Left lung (tissue), 10 donors: ENCODE measurements around the gene ASB8. TPM values are rescaled to one million over a fixed set of nuclear protein-coding genes. Genes with fewer than 3 reads are reported as not detected.

Experiments
- ATAC-seq: fragments of 200-7000 bp; cut with Tn5 transposase; one replicate; pipeline ENCODE4 v1.9.1; 2020; ENCODE audit warnings: moderate library complexity
- DNase-seq, 4 donors: peaks; one replicate each; pipeline ENCODE4 v3.0.0-alpha.2; 2013 to 2020
- H3K27ac ChIP-seq, 2 donors: fragments of 200-600 bp; sonication (generic) in 1 of 2; one replicate each; pipeline versions ENCODE4 v1.5.0 to v1.8.0; 2020 to 2021
- H3K27me3 ChIP-seq, 2 donors: fragments of 200-600 bp; sonication (generic) in 1 of 2; one replicate each; pipeline versions ENCODE4 v1.5.0 to v1.8.0; 2020 to 2021
- H3K36me3 ChIP-seq, 2 donors: fragments of 200-600 bp; sonication (generic) in 1 of 2; one replicate each; pipeline versions ENCODE4 v1.5.0 to v1.8.0; 2020 to 2021
- H3K4me1 ChIP-seq, 2 donors: fragments of 200-600 bp; one replicate each; pipeline ENCODE4 v1.8.0; 2021
- H3K4me3 ChIP-seq, 2 donors: fragments of 200-600 bp; sonication (generic) in 1 of 2; one replicate each; pipeline versions ENCODE4 v1.5.0 to v1.8.0; 2020 to 2021; ENCODE audit warnings: mild to moderate bottlenecking in 1 of 2
- H3K9me3 ChIP-seq, 2 donors: fragments of 200-600 bp; sonication (generic) in 1 of 2; one replicate each; pipeline versions ENCODE4 v1.5.0 to v1.8.0; 2020 to 2021
- intact Hi-C, 2 donors: fragments of 100-400 bp; cut with DNase I; formaldehyde crosslinking; loops; one replicate each; pipeline versions ENCODE4 v1.11.2 to v1.14.2; 2022
- polyA plus RNA-seq, 6 donors: library from polyadenylated mRNA; unstranded; fragments of 120-200 nt; gene quantifications; one replicate each; pipeline ENCODE4 v1.2.1, GENCODE V29; 2013; ENCODE audit not compliant: insufficient read length in 6 of 6
- total RNA-seq, 2 donors: library from RNA; stranded (reverse); fragmentation: NEBNext Ultra II Directional; extraction: Animal tissue kit (Norgen Biotek cat#: 25700); gene quantifications; one replicate each; pipeline ENCODE4 v1.2.1, GENCODE V29; 2021
- TF ChIP-seq, protein P1 (sequence below), 2 donors: fragments of 200-600 bp; sonication (generic) in 1 of 2; IDR thresholded peaks; one replicate each; pipeline versions ENCODE4 v1.5.0 to v1.8.0; 2021; ENCODE audit warnings: antibody characterized with exemption in 2 of 2
- donor health status: DM: no; HTN: yes; CAD: no.
- donor health status: DM: no; HTN: no; CAD: no.

ASB8 gene
- total and polyA plus RNA-seq, 8 donors = 26.8 to 44.5 (median 36.3) TPM

- H3K27ac ChIP-seq = no peak overlapping the region
- no peaks in the 10 kb centered on the region for H3K9me3 ChIP-seq
- intact Hi-C loops = no loop called here
- TF ChIP-seq, protein P1, sequence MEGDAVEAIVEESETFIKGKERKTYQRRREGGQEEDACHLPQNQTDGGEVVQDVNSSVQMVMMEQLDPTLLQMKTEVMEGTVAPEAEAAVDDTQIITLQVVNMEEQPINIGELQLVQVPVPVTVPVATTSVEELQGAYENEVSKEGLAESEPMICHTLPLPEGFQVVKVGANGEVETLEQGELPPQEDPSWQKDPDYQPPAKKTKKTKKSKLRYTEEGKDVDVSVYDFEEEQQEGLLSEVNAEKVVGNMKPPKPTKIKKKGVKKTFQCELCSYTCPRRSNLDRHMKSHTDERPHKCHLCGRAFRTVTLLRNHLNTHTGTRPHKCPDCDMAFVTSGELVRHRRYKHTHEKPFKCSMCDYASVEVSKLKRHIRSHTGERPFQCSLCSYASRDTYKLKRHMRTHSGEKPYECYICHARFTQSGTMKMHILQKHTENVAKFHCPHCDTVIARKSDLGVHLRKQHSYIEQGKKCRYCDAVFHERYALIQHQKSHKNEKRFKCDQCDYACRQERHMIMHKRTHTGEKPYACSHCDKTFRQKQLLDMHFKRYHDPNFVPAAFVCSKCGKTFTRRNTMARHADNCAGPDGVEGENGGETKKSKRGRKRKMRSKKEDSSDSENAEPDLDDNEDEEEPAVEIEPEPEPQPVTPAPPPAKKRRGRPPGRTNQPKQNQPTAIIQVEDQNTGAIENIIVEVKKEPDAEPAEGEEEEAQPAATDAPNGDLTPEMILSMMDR (IDR thresholded peaks at IDR 0.05) = peak; percentile 79 to 87
- ATAC-seq (peak; percentile 83), DNase-seq (peak in 2 of 4 donors; percentile 62 to 76)
- no peaks in the 10 kb centered on the region for H3K36me3 ChIP-seq
- H3K4me1 ChIP-seq = peaks cover 0 to 4% of the 10 kb centered on the region in 2 donors
- H3K27me3 ChIP-seq = peaks cover 11 to 22% of the 10 kb centered on the region in 2 donors
- H3K4me3 ChIP-seq = no peak overlapping the region
Measured at GRCh38 chr12:48189331-48190125, 32.2 kb upstream of the ASB8 start.

DNA sequence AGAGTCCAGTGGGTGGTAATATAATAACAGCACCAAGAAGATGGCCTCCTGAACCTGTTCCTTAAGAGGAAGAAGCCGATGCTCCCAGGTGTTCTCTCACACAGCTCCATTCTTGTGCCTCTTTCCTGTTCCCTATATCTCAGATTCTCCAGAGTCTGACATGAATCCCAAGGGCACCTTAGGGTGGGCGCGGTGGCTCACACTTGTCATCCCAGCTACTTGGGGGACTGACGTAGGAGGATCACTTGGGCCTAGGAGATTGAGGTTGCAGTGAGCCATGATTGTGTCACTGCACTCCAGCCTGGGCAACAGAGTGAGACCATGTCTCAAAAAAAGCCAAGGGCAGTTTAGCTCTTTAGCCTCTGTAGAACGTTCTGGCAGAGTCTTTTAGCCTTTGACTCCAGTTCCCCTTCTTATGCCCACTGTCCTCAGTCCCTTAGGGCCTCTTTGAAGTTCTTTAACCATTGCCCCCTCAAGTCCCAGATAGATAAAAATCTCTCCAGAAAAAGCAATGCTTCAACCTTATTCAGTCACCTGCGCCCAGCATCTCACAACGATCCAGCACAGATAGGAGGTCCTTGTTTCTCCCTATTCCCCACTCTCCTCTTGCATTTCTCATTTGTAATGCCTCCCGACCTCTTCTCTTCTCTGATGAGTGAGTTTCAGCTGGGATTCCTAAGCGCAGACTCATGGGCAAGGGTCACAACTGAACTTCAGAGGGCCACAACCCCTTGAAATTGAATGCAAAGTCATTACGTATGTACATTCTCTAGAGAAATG is 30.8 kb upstream of the ASB8 start:
- Histone ChIP-seq H3K27ac (no peak overlapping the region), H3K9me3 (no peaks in the 10 kb centered on the region), H3K27me3 (peaks cover 22 to 36% of the 10 kb centered on the region in 2 donors), H3K4me1 (peaks cover under 1 to 14% of the 10 kb centered on the region in 2 donors), H3K36me3 (no peaks in the 10 kb centered on the region), H3K4me3 (no peak overlapping the region)
- TF ChIP-seq, protein P1 (IDR thresholded peaks at IDR 0.05) = no peak
- intact Hi-C loops = no loop called here
- DNase-seq = no peak
- ATAC-seq = no peak

- H3K4me3 ChIP-seq = no peak overlapping the region
- no peaks in the 10 kb centered on the region for H3K36me3 ChIP-seq
- ATAC-seq = no peak
- peaks cover 25 to 64% of the 10 kb centered on the region in 2 donors for H3K27me3 ChIP-seq
- H3K9me3 ChIP-seq = no peaks in the 10 kb centered on the region
- TF ChIP-seq, protein P1 (IDR thresholded peaks at IDR 0.05) = no peak
- no peak for DNase-seq
- H3K27ac ChIP-seq = no peak overlapping the region
- intact Hi-C loops = no loop called here
- peaks cover 7 to 21% of the 10 kb centered on the region in 2 donors for H3K4me1 ChIP-seq
Measured at GRCh38 chr12:48185181-48185919, 28.0 kb upstream of the ASB8 start.

GRCh38 chr12:48184549-48184922 is 27.2 kb upstream of the ASB8 start:
- no peak for DNase-seq
- intact Hi-C loops = no loop called here
- ATAC-seq = no peak
- H3K27me3 ChIP-seq = peaks cover 25 to 67% of the 10 kb centered on the region in 2 donors
- H3K36me3 ChIP-seq = no peaks in the 10 kb centered on the region
- no peak overlapping the region for H3K27ac ChIP-seq
- no peaks in the 10 kb centered on the region for H3K9me3 ChIP-seq
- TF ChIP-seq, protein P1 (IDR thresholded peaks at IDR 0.05) = no peak
- H3K4me3 ChIP-seq = peak overlapping the region in 1 of 2 donors; percentile 71
- H3K4me1 ChIP-seq = peaks cover 7 to 21% of the 10 kb centered on the region in 2 donors
